PC-9 (cell line): Measurements from ENCODE around the gene TERB1.

Source experiments
- EZH2 ChIP-seq: fragments of 200-600 bp; sonication (generic); IDR thresholded peaks from 2 replicates; pipeline ENCODE4 v1.8.0; 2017; ENCODE audit warnings: antibody characterized with exemption, low read depth
- TF ChIP-seq, protein P1 (sequence below): fragments of 200-600 bp; sonication (generic); conservative IDR thresholded peaks from 2 replicates; pipeline ENCODE4 v1.6.1; 2017; ENCODE audit warnings: mixed run types, antibody characterized with exemption, mild to moderate bottlenecking, moderate library complexity

GRCh38 chr16:66809765-66810164 lies 8.4 kb upstream of the TERB1 start:
- no peak for TF ChIP-seq EZH2
- TF ChIP-seq, protein P1, sequence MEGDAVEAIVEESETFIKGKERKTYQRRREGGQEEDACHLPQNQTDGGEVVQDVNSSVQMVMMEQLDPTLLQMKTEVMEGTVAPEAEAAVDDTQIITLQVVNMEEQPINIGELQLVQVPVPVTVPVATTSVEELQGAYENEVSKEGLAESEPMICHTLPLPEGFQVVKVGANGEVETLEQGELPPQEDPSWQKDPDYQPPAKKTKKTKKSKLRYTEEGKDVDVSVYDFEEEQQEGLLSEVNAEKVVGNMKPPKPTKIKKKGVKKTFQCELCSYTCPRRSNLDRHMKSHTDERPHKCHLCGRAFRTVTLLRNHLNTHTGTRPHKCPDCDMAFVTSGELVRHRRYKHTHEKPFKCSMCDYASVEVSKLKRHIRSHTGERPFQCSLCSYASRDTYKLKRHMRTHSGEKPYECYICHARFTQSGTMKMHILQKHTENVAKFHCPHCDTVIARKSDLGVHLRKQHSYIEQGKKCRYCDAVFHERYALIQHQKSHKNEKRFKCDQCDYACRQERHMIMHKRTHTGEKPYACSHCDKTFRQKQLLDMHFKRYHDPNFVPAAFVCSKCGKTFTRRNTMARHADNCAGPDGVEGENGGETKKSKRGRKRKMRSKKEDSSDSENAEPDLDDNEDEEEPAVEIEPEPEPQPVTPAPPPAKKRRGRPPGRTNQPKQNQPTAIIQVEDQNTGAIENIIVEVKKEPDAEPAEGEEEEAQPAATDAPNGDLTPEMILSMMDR = no peak
